ENCODE data around the gene HOXC6. TPM values are rescaled to one million over a fixed set of nuclear protein-coding genes. Genes with fewer than 3 reads are reported as not detected.

HOXC6 gene
- total RNA-seq, 1 donor from 2014 or later, result not detected

GRCh38 chr12:54045868-54046521 lies 17.8 kb downstream of the HOXC6 start:
- Mint-ChIP-seq H3K27ac (ENCODE audit: unreplicated experiment) (no peak overlapping the region), H3K36me3 (ENCODE audit: unreplicated experiment) (no peaks in the 10 kb centered on the region), H3K4me1 (ENCODE audit: unreplicated experiment) (no peaks in the 10 kb centered on the region), H3K27me3 (ENCODE audit: unreplicated experiment) (peaks cover 95% of the 10 kb centered on the region), H3K9me3 (ENCODE audit: unreplicated experiment) (no peaks in the 10 kb centered on the region), H3K4me3 (ENCODE audit: unreplicated experiment) (no peak overlapping the region)
- TF ChIP-seq CTCF (IDR thresholded peaks at IDR 0.05), result no peak
- DNase-seq (ENCODE audit: extremely low spot score, unreplicated experiment), result no peak

- Mint-ChIP-seq H3K4me3 (ENCODE audit: unreplicated experiment) (no peak overlapping the region), H3K9me3 (ENCODE audit: unreplicated experiment) (no peaks in the 10 kb centered on the region), H3K27ac (ENCODE audit: unreplicated experiment) (no peak overlapping the region), H3K36me3 (ENCODE audit: unreplicated experiment) (no peaks in the 10 kb centered on the region), H3K27me3 (ENCODE audit: unreplicated experiment) (peaks cover 97% of the 10 kb centered on the region), H3K4me1 (ENCODE audit: unreplicated experiment) (no peaks in the 10 kb centered on the region)
- no peak for DNase-seq (ENCODE audit: extremely low spot score, unreplicated experiment)
- TF ChIP-seq CTCF (IDR thresholded peaks at IDR 0.05), result no peak
Measured at GRCh38 chr12:54046809-54047159, 18.5 kb downstream of the HOXC6 start.

GRCh38 chr12:54047160-54047963 lies 19.1 kb downstream of the HOXC6 start:
- H3K27ac Mint-ChIP-seq (ENCODE audit: unreplicated experiment), result no peak overlapping the region
- H3K36me3 Mint-ChIP-seq (ENCODE audit: unreplicated experiment), result no peaks in the 10 kb centered on the region
- TF ChIP-seq CTCF (IDR thresholded peaks at IDR 0.05), result no peak
- H3K4me1 Mint-ChIP-seq (ENCODE audit: unreplicated experiment), result no peaks in the 10 kb centered on the region
- H3K27me3 Mint-ChIP-seq (ENCODE audit: unreplicated experiment), result peaks cover 98% of the 10 kb centered on the region
- no peaks in the 10 kb centered on the region for H3K9me3 Mint-ChIP-seq (ENCODE audit: unreplicated experiment)
- no peak for DNase-seq (ENCODE audit: extremely low spot score, unreplicated experiment)
- H3K4me3 Mint-ChIP-seq (ENCODE audit: unreplicated experiment), result no peak overlapping the region

GRCh38 chr12:54047964-54048303 lies 19.7 kb downstream of the HOXC6 start:
- Mint-ChIP-seq H3K27ac (ENCODE audit: unreplicated experiment) (no peak overlapping the region), H3K27me3 (ENCODE audit: unreplicated experiment) (peaks cover 98% of the 10 kb centered on the region), H3K4me3 (ENCODE audit: unreplicated experiment) (no peak overlapping the region), H3K36me3 (ENCODE audit: unreplicated experiment) (no peaks in the 10 kb centered on the region), H3K9me3 (ENCODE audit: unreplicated experiment) (no peaks in the 10 kb centered on the region), H3K4me1 (ENCODE audit: unreplicated experiment) (no peaks in the 10 kb centered on the region)
- no peak for TF ChIP-seq CTCF (IDR thresholded peaks at IDR 0.05)
- no peak for DNase-seq (ENCODE audit: extremely low spot score, unreplicated experiment)

GRCh38 chr12:54048406-54049093 lies 20.3 kb downstream of the HOXC6 start:
- peaks cover 99% of the 10 kb centered on the region for H3K27me3 Mint-ChIP-seq (ENCODE audit: unreplicated experiment)
- H3K9me3 Mint-ChIP-seq (ENCODE audit: unreplicated experiment), result no peaks in the 10 kb centered on the region
- no peak overlapping the region for H3K27ac Mint-ChIP-seq (ENCODE audit: unreplicated experiment)
- TF ChIP-seq CTCF (IDR thresholded peaks at IDR 0.05), result no peak
- no peak overlapping the region for H3K4me3 Mint-ChIP-seq (ENCODE audit: unreplicated experiment)
- no peaks in the 10 kb centered on the region for H3K36me3 Mint-ChIP-seq (ENCODE audit: unreplicated experiment)
- H3K4me1 Mint-ChIP-seq (ENCODE audit: unreplicated experiment), result no peaks in the 10 kb centered on the region
- no peak for DNase-seq (ENCODE audit: extremely low spot score, unreplicated experiment)

Measured in osteocyte (in vitro differentiated cells).